Activated CD8-positive, alpha-beta memory T cell treated with anti-CD3 and anti-CD28 coated beads, Interleukin-2, amount 10 ng/mL, durations not matched to agents 7 days and 5 days (primary cell): Measurements from ENCODE around the gene TMEM200B. TPM values are rescaled to one million over a fixed set of nuclear protein-coding genes. Genes with fewer than 3 reads are reported as not detected.
"Not testable (repeated sequence)": the region's sequence is repeated elsewhere in the genome, so short reads cannot be mapped to it uniquely, and the experiment has no call there.

Experiments used
- ATAC-seq: fragments of 150-1000 bp; cut with Tn5 transposase; one replicate; pipeline ENCODE4 v1.10.0; 2021; ENCODE audit warnings: moderate library complexity
- CTCF ChIA-PET: fragments of 350-600 bp; sonication (Branson Sonifier 250); formaldehyde crosslinking; loops from one replicate; lab custom pipeline; 2021; ENCODE audit warnings: antibody characterized with exemption; lab: Charles Lee
- DNase-seq: peaks from one replicate; pipeline ENCODE4 v3.0.0-alpha.2; 2020
- H3K27ac Mint-ChIP-seq: one replicate; pipeline ENCODE4 v1.8.0; 2021; ENCODE audit warnings: mild to moderate bottlenecking, mixed read lengths
- H3K27me3 Mint-ChIP-seq: one replicate; pipeline ENCODE4 v1.8.0; 2021; ENCODE audit warnings: mixed read lengths
- H3K36me3 Mint-ChIP-seq: one replicate; pipeline ENCODE4 v1.8.0; 2021; ENCODE audit warnings: mild to moderate bottlenecking, mixed read lengths
- H3K4me1 Mint-ChIP-seq: one replicate; pipeline ENCODE4 v1.8.0; 2021; ENCODE audit warnings: mixed read lengths
- H3K4me3 Mint-ChIP-seq: one replicate; pipeline ENCODE4 v1.8.0; 2021; ENCODE audit warnings: mild to moderate bottlenecking, moderate library complexity, mixed read lengths
- H3K9me3 Mint-ChIP-seq: one replicate; pipeline ENCODE4 v1.8.0; 2022; ENCODE audit warnings: low read depth, mixed read lengths
- total RNA-seq, 2 experiments: library from RNA; stranded (reverse); gene quantifications; one replicate each; pipeline ENCODE4 v1.2.3, GENCODE V29; 2021

Gene TMEM200B
- total RNA-seq, 2 experiments from 2014 or later, result 0.09 TPM; not detected in 1

- H3K36me3 Mint-ChIP-seq, result peaks cover 6% of the 10 kb centered on the region
- CTCF ChIA-PET, result interaction anchor here (0.8 to 3.9 kb wide), 5 partner anchors 62 to 235 kb away, joined by 3 to 23 read pairs (median 3); partner anchors contain the start of gene SRSF4
- no peak for DNase-seq
- no peak overlapping the region for H3K4me3 Mint-ChIP-seq
- peaks cover 4% of the 10 kb centered on the region for H3K4me1 Mint-ChIP-seq
- H3K27ac Mint-ChIP-seq, result no peak overlapping the region
- no peak for ATAC-seq
- H3K27me3 Mint-ChIP-seq, result peaks cover 17% of the 10 kb centered on the region
- no peaks in the 10 kb centered on the region for H3K9me3 Mint-ChIP-seq
These were observed 4.4 kb downstream of the TMEM200B start for GRCh38 chr1:29119121-29119929.

GRCh38 chr1:29117381-29117780, 6.3 kb downstream of the TMEM200B start:
- peaks cover 10% of the 10 kb centered on the region for H3K27me3 Mint-ChIP-seq
- peaks cover 8% of the 10 kb centered on the region for H3K36me3 Mint-ChIP-seq
- DNase-seq, result no peak
- ATAC-seq, result no peak
- no peaks in the 10 kb centered on the region for H3K9me3 Mint-ChIP-seq
- CTCF ChIA-PET, result interaction anchor here (1.0 to 2.1 kb wide), 3 partner anchors 233 to 240 kb away, joined by 4 to 6 read pairs (median 5); no protein-coding TSS in a partner anchor
- no peak overlapping the region for H3K27ac Mint-ChIP-seq
- no peak overlapping the region for H3K4me3 Mint-ChIP-seq
- peaks cover 12% of the 10 kb centered on the region for H3K4me1 Mint-ChIP-seq

- Mint-ChIP-seq H3K4me1 (peaks cover 10% of the 10 kb centered on the region), H3K27ac (no peak overlapping the region), H3K27me3 (no peaks in the 10 kb centered on the region), H3K4me3 (no peak overlapping the region), H3K36me3 (peaks cover 16% of the 10 kb centered on the region), H3K9me3 (no peaks in the 10 kb centered on the region)
- CTCF ChIA-PET, result interaction anchor here (2.2 to 4.3 kb wide), 4 partner anchors 8 to 238 kb away, joined by 8 to 12 read pairs (median 12); no protein-coding TSS in a partner anchor
- DNase-seq (no peak), ATAC-seq (no peak)
These were observed 9.0 kb downstream of the TMEM200B start for GRCh38 chr1:29114654-29115053.

GRCh38 chr1:29113413-29114117, 10.1 kb downstream of the TMEM200B start:
- Mint-ChIP-seq H3K27me3 (no peaks in the 10 kb centered on the region), H3K4me3 (no peak overlapping the region), H3K4me1 (peaks cover 10% of the 10 kb centered on the region), H3K27ac (no peak overlapping the region), H3K9me3 (no peaks in the 10 kb centered on the region), H3K36me3 (peaks cover 18% of the 10 kb centered on the region)
- DNase-seq (no peak), ATAC-seq (peak; percentile 57)
- CTCF ChIA-PET, result interaction anchor here (0.7 to 4.3 kb wide), 8 partner anchors 9 to 329 kb away, joined by 3 to 12 read pairs (median 7); partner anchors contain the start of genes EPB41 and TMEM200B

- DNase-seq (no peak), ATAC-seq (no peak)
- H3K9me3 Mint-ChIP-seq, result no peaks in the 10 kb centered on the region
- CTCF ChIA-PET, result interaction anchor here (0.6 to 4.3 kb wide), 9 partner anchors 9 to 328 kb away, joined by 3 to 12 read pairs (median 6); partner anchors contain the start of genes EPB41 and TMEM200B
- peak overlapping the region; percentile 2 for H3K27ac Mint-ChIP-seq
- peaks cover 10% of the 10 kb centered on the region for H3K4me1 Mint-ChIP-seq
- peaks cover 18% of the 10 kb centered on the region for H3K36me3 Mint-ChIP-seq
- H3K4me3 Mint-ChIP-seq, result no peak overlapping the region
- no peaks in the 10 kb centered on the region for H3K27me3 Mint-ChIP-seq
These were observed 10.8 kb downstream of the TMEM200B start for GRCh38 chr1:29112705-29113412.

- not testable (repeated sequence) for H3K27ac Mint-ChIP-seq
These were observed 15.7 kb downstream of the TMEM200B start for GRCh38 chr1:29108041-29108440.

GRCh38 chr1:29105822-29106221, 17.9 kb downstream of the TMEM200B start:
- CTCF ChIA-PET, result no interaction called here
- DNase-seq (no peak), ATAC-seq (no peak)
- Mint-ChIP-seq H3K4me1 (no peaks in the 10 kb centered on the region), H3K4me3 (no peak overlapping the region), H3K9me3 (no peaks in the 10 kb centered on the region), H3K36me3 (peaks cover 6% of the 10 kb centered on the region), H3K27ac (no peak overlapping the region), H3K27me3 (no peaks in the 10 kb centered on the region)

More at GRCh38 chr1:29108041-29108440, 15.7 kb downstream of the TMEM200B start:
- H3K4me3 Mint-ChIP-seq, H3K4me1 Mint-ChIP-seq, H3K9me3 Mint-ChIP-seq, H3K27me3 Mint-ChIP-seq, CTCF ChIA-PET, ATAC-seq, DNase-seq: not testable (repeated sequence)
- peaks cover 10% of the 10 kb centered on the region for H3K36me3 Mint-ChIP-seq

- CTCF ChIA-PET, result no interaction called here
These were observed 23.2 kb downstream of the TMEM200B start for GRCh38 chr1:29100487-29100886.

GRCh38 chr1:29099286-29099685, 24.4 kb downstream of the TMEM200B start:
- Mint-ChIP-seq H3K4me3 (no peak overlapping the region), H3K4me1 (peaks cover 4% of the 10 kb centered on the region), H3K27me3 (no peaks in the 10 kb centered on the region), H3K27ac (no peak overlapping the region), H3K9me3 (no peaks in the 10 kb centered on the region), H3K36me3 (peaks cover 14% of the 10 kb centered on the region)
- CTCF ChIA-PET, result no interaction called here
- DNase-seq, result no peak
- no peak for ATAC-seq

More at GRCh38 chr1:29100487-29100886, 23.2 kb downstream of the TMEM200B start:
- Mint-ChIP-seq H3K27me3 (no peaks in the 10 kb centered on the region), H3K27ac (no peak overlapping the region), H3K4me1 (peaks cover 4% of the 10 kb centered on the region), H3K4me3 (no peak overlapping the region), H3K9me3 (no peaks in the 10 kb centered on the region), H3K36me3 (peaks cover 13% of the 10 kb centered on the region)
- ATAC-seq, result no peak
- no peak for DNase-seq

- CTCF ChIA-PET, result interaction anchor here (1.3 kb wide), 1 partner anchor 222 kb away, joined by 3 read pairs; no protein-coding TSS in a partner anchor
- H3K4me3 Mint-ChIP-seq, result no peak overlapping the region
- DNase-seq (no peak), ATAC-seq (no peak)
- peaks cover 4% of the 10 kb centered on the region for H3K9me3 Mint-ChIP-seq
- H3K4me1 Mint-ChIP-seq, result peaks cover 4% of the 10 kb centered on the region
- peaks cover 27% of the 10 kb centered on the region for H3K36me3 Mint-ChIP-seq
- no peak overlapping the region for H3K27ac Mint-ChIP-seq
- no peaks in the 10 kb centered on the region for H3K27me3 Mint-ChIP-seq
These were observed 27.3 kb downstream of the TMEM200B start for GRCh38 chr1:29096231-29096886.

GRCh38 chr1:29094954-29095353, 28.7 kb downstream of the TMEM200B start:
- peaks cover 4% of the 10 kb centered on the region for H3K9me3 Mint-ChIP-seq
- CTCF ChIA-PET, result no interaction called here
- H3K36me3 Mint-ChIP-seq, result peaks cover 26% of the 10 kb centered on the region
- no peaks in the 10 kb centered on the region for H3K27me3 Mint-ChIP-seq
- no peak for DNase-seq
- no peak for ATAC-seq
- H3K4me3 Mint-ChIP-seq, result no peak overlapping the region
- H3K4me1 Mint-ChIP-seq, result peaks cover 4% of the 10 kb centered on the region
- no peak overlapping the region for H3K27ac Mint-ChIP-seq

GRCh38 chr1:29094433-29094832, 29.3 kb downstream of the TMEM200B start:
- no peaks in the 10 kb centered on the region for H3K27me3 Mint-ChIP-seq
- H3K9me3 Mint-ChIP-seq, result peaks cover 4% of the 10 kb centered on the region
- H3K27ac Mint-ChIP-seq, result no peak overlapping the region
- DNase-seq (no peak), ATAC-seq (no peak)
- H3K36me3 Mint-ChIP-seq, result peaks cover 24% of the 10 kb centered on the region
- H3K4me3 Mint-ChIP-seq, result no peak overlapping the region
- CTCF ChIA-PET, result no interaction called here
- H3K4me1 Mint-ChIP-seq, result peaks cover 4% of the 10 kb centered on the region
